OCI-LY1 (cell line): Measurements from ENCODE around the gene GABRD.

Experiments used
- H2AFZ ChIP-seq: fragments of 200-600 bp; sonication (generic), shearing (Covaris generic); 2 replicates; pipeline ENCODE4 v1.6.0; 2014; ENCODE audit warnings: antibody characterized with exemption, mild to moderate bottlenecking, low read length
- H3F3A ChIP-seq: fragments of 200-600 bp; sonication (generic), shearing (Covaris generic); 2 replicates; pipeline ENCODE4 v1.6.0; 2014; ENCODE audit warnings: mild to moderate bottlenecking, antibody characterized with exemption, low read length, moderate library complexity; ENCODE audit not compliant: insufficient read depth
- H3K27ac ChIP-seq: fragments of 200-600 bp; sonication (generic); 2 replicates; pipeline ENCODE4 v1.5.1; 2014; ENCODE audit warnings: low read length, mixed run types, mild to moderate bottlenecking, low read depth; ENCODE audit not compliant: poor library complexity, severe bottlenecking
- H3K27me3 ChIP-seq: fragments of 200-600 bp; sonication (generic); 2 replicates; pipeline ENCODE4 v1.6.0; 2014; ENCODE audit warnings: antibody characterized with exemption, mild to moderate bottlenecking, low read length, moderate library complexity; ENCODE audit not compliant: insufficient read depth
- H3K36me3 ChIP-seq: fragments of 200-600 bp; sonication (generic); 2 replicates; pipeline ENCODE4 v1.6.1; 2014; ENCODE audit warnings: mild to moderate bottlenecking, antibody characterized with exemption, low read length, moderate library complexity, mixed read lengths; ENCODE audit not compliant: insufficient read depth
- H3K4me1 ChIP-seq: fragments of 200-600 bp; sonication (generic); 2 replicates; pipeline ENCODE4 v1.5.1; 2014; ENCODE audit warnings: mild to moderate bottlenecking, low read length, moderate library complexity; ENCODE audit not compliant: insufficient read depth, severe bottlenecking
- H3K4me2 ChIP-seq: fragments of 200-600 bp; sonication (generic), shearing (Covaris generic); 2 replicates; pipeline ENCODE4 v1.6.1; 2014; ENCODE audit warnings: low read length
- H3K4me3 ChIP-seq: fragments of 200-600 bp; sonication (generic); 2 replicates; pipeline ENCODE4 v1.5.1; 2014; ENCODE audit warnings: low read length, low read depth, mild to moderate bottlenecking, mixed read lengths; ENCODE audit not compliant: poor library complexity, severe bottlenecking
- H3K79me2 ChIP-seq: fragments of 200-600 bp; shearing (Covaris generic); 2 replicates; pipeline ENCODE4 v1.6.1; 2016; ENCODE audit warnings: mixed run types, low read length, mixed read lengths; ENCODE audit not compliant: insufficient read depth
- H3K9ac ChIP-seq: fragments of 200-600 bp; sonication (generic), shearing (Covaris generic); 2 replicates; pipeline ENCODE4 v1.6.1; 2014; ENCODE audit warnings: mild to moderate bottlenecking, low read length, mixed read lengths
- H3K9me2 ChIP-seq: fragments of 200-600 bp; sonication (generic), shearing (Covaris generic); 2 replicates; pipeline ENCODE4 v1.6.1; 2014; ENCODE audit warnings: low read depth, mild to moderate bottlenecking, low read length, mixed read lengths
- H3K9me3 ChIP-seq: fragments of 200-600 bp; shearing (Covaris generic); 2 replicates; pipeline ENCODE4 v1.6.1; 2014; ENCODE audit warnings: low read length, mixed read lengths
- H4K20me1 ChIP-seq: fragments of 200-600 bp; sonication (generic), shearing (Covaris generic); 2 replicates; pipeline ENCODE4 v1.6.0; 2016; ENCODE audit warnings: mild to moderate bottlenecking, low read length; ENCODE audit not compliant: insufficient read depth
- EZH2 ChIP-seq: fragments of 200-600 bp; sonication (generic), shearing (Covaris generic); IDR thresholded peaks from 2 replicates; pipeline ENCODE4 v1.8.0; 2017; ENCODE audit warnings: borderline replicate concordance, mixed run types, mild to moderate bottlenecking, antibody characterized with exemption, low read length, moderate library complexity, mixed read lengths
- TF ChIP-seq, protein P1 (sequence below): fragments of 200-600 bp; sonication (generic), shearing (Covaris generic); IDR thresholded peaks from 2 replicates; pipeline ENCODE4 v1.5.1; 2017; ENCODE audit warnings: mild to moderate bottlenecking, antibody characterized with exemption, low read length, moderate library complexity, mixed read lengths

Gene GABRD

DNA sequence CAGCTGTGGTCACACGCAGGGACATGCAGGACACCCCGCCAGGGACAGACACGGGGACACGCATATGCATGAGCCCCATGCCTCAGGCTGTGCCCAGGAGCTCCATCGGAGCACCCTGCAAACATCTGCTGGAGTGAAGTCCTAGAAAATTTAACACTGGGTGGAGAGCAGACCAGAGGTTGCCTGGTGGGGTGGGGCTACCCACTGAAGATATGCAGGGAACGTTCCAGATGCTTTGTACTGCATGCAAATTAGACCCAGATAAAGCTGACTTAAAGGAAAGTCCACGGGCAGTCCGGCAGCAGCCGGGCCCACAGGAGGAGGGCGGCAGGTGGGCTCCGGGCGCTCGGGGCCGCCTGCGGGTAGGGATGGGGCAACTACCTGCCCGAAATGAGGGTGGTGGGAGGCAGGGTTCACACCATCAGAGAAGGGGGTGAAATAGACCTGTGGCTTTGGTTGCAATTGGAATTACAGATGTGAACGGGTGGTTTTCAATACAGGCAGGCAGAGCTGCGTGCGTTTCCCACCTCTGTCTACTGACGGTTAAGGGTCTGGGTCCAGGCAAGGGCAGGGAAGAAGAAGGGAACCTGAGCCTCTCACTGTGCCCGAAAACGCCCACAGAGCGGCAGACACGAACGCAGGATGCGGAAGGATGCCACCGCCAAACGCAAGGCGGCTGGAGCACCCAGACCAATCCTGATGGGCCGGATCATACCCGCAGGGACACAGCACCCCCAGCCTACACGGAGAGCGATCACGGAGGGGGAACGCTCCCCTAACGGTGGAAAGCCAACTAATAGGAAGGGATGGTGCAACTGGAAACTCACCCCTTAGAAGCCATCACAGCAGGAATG is 36.5 kb upstream of the GABRD start:
- Histone ChIP-seq H3K4me1 (no peaks in the 10 kb centered on the region), H2AFZ (no peak overlapping the region)

DNA sequence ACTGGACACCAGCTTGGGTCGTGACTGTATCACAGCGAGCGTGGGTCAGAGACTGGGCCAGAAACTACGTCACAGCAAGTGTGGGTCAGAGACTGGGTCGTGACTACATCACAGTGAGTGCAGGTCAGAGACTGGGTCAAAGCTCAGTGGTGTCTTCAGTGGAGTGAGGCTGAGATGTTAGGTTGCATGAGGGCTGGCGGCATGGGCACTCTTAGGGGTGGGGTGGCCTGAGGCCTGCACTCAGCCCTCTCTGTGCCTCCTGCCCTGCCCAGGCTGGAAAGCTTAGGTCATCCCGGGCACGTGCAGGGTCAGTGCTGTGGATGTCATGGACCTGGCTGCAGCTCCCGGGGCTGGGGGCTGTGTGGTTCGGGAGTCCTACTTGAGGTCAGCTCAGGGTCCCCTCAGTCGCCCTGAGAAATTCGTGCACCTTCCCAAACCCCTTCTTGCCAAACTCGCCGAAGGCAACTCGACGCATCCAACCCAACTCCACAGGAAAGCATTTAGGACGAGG is 34.5 kb upstream of the GABRD start:
- Histone ChIP-seq H3K27ac (no peak overlapping the region), H3K36me3 (no peaks in the 10 kb centered on the region), H3K9ac (no peak overlapping the region), H4K20me1 (no peaks in the 10 kb centered on the region), H3K4me3 (no peak overlapping the region), H2AFZ (no peak overlapping the region), H3K4me2 (no peak overlapping the region), H3K27me3 (no peaks in the 10 kb centered on the region), H3K79me2 (no peaks in the 10 kb centered on the region), H3K4me1 (no peaks in the 10 kb centered on the region), H3F3A (no peaks in the 10 kb centered on the region), H3K9me2 (no peaks in the 10 kb centered on the region), H3K9me3 (no peaks in the 10 kb centered on the region)
- TF ChIP-seq, protein P1, sequence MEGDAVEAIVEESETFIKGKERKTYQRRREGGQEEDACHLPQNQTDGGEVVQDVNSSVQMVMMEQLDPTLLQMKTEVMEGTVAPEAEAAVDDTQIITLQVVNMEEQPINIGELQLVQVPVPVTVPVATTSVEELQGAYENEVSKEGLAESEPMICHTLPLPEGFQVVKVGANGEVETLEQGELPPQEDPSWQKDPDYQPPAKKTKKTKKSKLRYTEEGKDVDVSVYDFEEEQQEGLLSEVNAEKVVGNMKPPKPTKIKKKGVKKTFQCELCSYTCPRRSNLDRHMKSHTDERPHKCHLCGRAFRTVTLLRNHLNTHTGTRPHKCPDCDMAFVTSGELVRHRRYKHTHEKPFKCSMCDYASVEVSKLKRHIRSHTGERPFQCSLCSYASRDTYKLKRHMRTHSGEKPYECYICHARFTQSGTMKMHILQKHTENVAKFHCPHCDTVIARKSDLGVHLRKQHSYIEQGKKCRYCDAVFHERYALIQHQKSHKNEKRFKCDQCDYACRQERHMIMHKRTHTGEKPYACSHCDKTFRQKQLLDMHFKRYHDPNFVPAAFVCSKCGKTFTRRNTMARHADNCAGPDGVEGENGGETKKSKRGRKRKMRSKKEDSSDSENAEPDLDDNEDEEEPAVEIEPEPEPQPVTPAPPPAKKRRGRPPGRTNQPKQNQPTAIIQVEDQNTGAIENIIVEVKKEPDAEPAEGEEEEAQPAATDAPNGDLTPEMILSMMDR, result no peak

More for the DNA sequence above, 36.5 kb upstream of the GABRD start:
- TF ChIP-seq, protein P1, result no peak
- no peak for TF ChIP-seq EZH2
- H3K9me3 ChIP-seq, result no peaks in the 10 kb centered on the region
- H3K36me3 ChIP-seq, result no peaks in the 10 kb centered on the region
- H4K20me1 ChIP-seq, result no peaks in the 10 kb centered on the region
- H3K27me3 ChIP-seq, result no peaks in the 10 kb centered on the region
- no peaks in the 10 kb centered on the region for H3F3A ChIP-seq
- H3K27ac ChIP-seq, result no peak overlapping the region
- no peak overlapping the region for H3K4me3 ChIP-seq
- no peak overlapping the region for H3K4me2 ChIP-seq
- no peaks in the 10 kb centered on the region for H3K9me2 ChIP-seq
- no peak overlapping the region for H3K9ac ChIP-seq
- H3K79me2 ChIP-seq, result no peaks in the 10 kb centered on the region

DNA sequence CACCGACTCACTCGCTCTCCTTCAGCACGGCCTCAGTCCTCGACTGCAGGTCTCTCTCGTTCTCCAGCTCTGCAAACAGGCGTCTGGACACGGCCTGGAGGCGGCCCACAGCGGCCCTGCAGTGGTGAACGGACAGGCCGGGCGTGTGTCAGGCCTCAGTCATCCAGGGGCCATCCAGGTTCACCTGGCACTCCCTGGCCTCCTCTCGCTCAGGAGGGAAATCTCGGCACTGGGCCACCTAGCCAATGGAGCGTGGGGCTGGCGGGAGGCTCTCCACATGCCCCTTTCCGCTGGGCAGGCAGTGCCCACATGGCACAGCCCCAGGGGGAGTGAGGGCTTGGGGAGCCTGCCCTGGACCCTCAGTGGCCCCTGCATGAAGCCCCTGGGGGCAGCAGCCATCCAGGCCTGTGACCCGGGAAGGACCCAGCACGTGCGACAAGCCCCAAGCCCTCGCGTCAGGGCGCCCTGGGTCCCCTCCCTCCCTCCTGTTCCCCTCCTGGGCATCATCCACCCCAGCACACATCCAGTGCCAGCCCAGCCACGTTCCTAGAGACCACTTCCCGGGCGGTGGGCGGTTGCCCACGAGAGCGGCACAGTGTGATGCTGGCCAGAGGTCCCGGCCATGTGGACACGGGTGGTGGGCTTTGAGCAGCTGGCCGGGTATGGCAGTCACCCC is 33.6 kb upstream of the GABRD start:
- H3K4me1 ChIP-seq, result no peaks in the 10 kb centered on the region
- H3F3A ChIP-seq, result no peaks in the 10 kb centered on the region
- H3K9me3 ChIP-seq, result no peaks in the 10 kb centered on the region
- no peak overlapping the region for H3K27ac ChIP-seq
- TF ChIP-seq, protein P1, result no peak
- no peak overlapping the region for H3K4me2 ChIP-seq
- no peak overlapping the region for H3K9ac ChIP-seq
- H3K79me2 ChIP-seq, result no peaks in the 10 kb centered on the region
- H3K27me3 ChIP-seq, result no peaks in the 10 kb centered on the region
- no peaks in the 10 kb centered on the region for H3K36me3 ChIP-seq
- no peak overlapping the region for H3K4me3 ChIP-seq
- no peaks in the 10 kb centered on the region for H4K20me1 ChIP-seq
- no peaks in the 10 kb centered on the region for H3K9me2 ChIP-seq
- no peak overlapping the region for H2AFZ ChIP-seq
